ENCODE results near the gene OR2T29.

DNA sequence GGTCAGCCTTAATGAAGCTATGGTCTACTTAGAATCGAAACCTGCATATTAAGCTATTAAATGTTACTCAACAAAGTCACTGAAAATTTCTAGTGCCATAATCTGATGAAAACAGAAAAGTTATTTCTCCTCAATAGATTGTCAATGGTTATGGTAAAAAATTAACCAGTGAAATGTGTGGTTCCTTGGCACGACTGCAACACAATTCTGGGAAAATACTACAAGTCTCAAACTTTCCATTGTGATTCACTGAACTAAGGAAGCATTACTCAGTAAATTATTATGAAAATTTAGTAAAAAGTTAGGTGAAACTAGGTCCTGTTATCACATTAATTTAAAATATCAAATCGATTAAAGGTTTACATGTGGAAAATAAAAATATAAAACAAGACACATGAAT, 47.7 kb upstream of the OR2T29 start:
- TF ChIP-seq POLR2AphosphoS5 (IDR thresholded peaks at IDR 0.05; ENCODE audit: borderline replicate concordance, low read depth, low read length) (no peak), EZH2 (IDR thresholded peaks at IDR 0.05) (no peak)

Measured in SK-N-MC (cell line).